CD4-positive, alpha-beta T cell (primary cell): ENCODE measurements around the gene SSH3. TPM values are rescaled to one million over a fixed set of nuclear protein-coding genes. Genes with fewer than 3 reads are reported as not detected.
A peak's percentile ranks its signal among the peaks of the same experiment; 100 is the strongest.

Experiments used
- ATAC-seq: fragments of 200-7000 bp; cut with Tn5 transposase; one replicate; pipeline ENCODE4 v1.10.0; 2022; ENCODE audit warnings: mild to moderate bottlenecking; ENCODE audit not compliant: poor library complexity
- CTCF ChIA-PET: fragments of 350-600 bp; sonication (Branson Sonifier 250); formaldehyde crosslinking; loops from one replicate; lab custom pipeline; 2021; ENCODE audit warnings: antibody characterized with exemption, inconsistent platforms; lab: Charles Lee
- POLR2A ChIA-PET: fragments of 350-600 bp; sonication (Branson Sonifier 250); formaldehyde crosslinking; loops from one replicate; lab custom pipeline; 2021; ENCODE audit warnings: antibody characterized with exemption, inconsistent platforms; lab: Charles Lee
- DNase-seq, 14 experiments: peaks; one replicate each; pipeline ENCODE4 v3.0.0-alpha.2; 2013 to 2020; ENCODE audit warnings: mixed read lengths in 2 of 14
- H3K27ac ChIP-seq, 2 donors: one replicate each; pipeline versions ENCODE4 v1.5.1 to v1.7.0; 2013; ENCODE audit warnings: low read length in 2 of 2, low read depth in 1 of 2, mild to moderate bottlenecking in 1 of 2
- H3K27me3 ChIP-seq, 2 experiments: 1 replicate in 1 of 2; 2 replicates in 1 of 2; pipeline versions ENCODE4 v1.6.1 to v1.7.0; 2013; ENCODE audit warnings: low read length in 2 of 2, control low read depth in 1 of 2, mild to moderate bottlenecking in 1 of 2, moderate library complexity in 1 of 2; ENCODE audit not compliant: insufficient read depth in 2 of 2, control insufficient read depth in 1 of 2
- H3K36me3 ChIP-seq: one replicate; pipeline ENCODE4 v1.6.1; 2013; ENCODE audit warnings: low read length, control low read depth; ENCODE audit not compliant: insufficient read depth
- H3K4me1 ChIP-seq: one replicate; pipeline ENCODE4 v1.6.1; 2013; ENCODE audit warnings: low read length, control low read depth; ENCODE audit not compliant: insufficient read depth
- H3K4me3 ChIP-seq: one replicate; pipeline ENCODE4 v1.5.1; 2013; ENCODE audit warnings: mild to moderate bottlenecking, low read length, moderate library complexity
- H3K9me3 ChIP-seq, 2 experiments: 1 replicate in 1 of 2; 2 replicates in 1 of 2; pipeline versions ENCODE4 v1.6.1 to v1.7.0; 2013; ENCODE audit warnings: low read length in 2 of 2, mild to moderate bottlenecking in 2 of 2, control low read depth in 1 of 2, moderate library complexity in 1 of 2; ENCODE audit not compliant: control insufficient read depth in 1 of 2, insufficient read depth in 1 of 2
- H3K27ac Mint-ChIP-seq: one replicate; pipeline ENCODE4 v1.8.0; 2020; ENCODE audit warnings: mixed read lengths
- H3K27me3 Mint-ChIP-seq: one replicate; pipeline ENCODE4 v1.8.0; 2021; ENCODE audit warnings: mixed read lengths
- H3K36me3 Mint-ChIP-seq: one replicate; pipeline ENCODE4 v1.8.0; 2021; ENCODE audit warnings: low read depth, mixed read lengths
- H3K4me1 Mint-ChIP-seq: one replicate; pipeline ENCODE4 v1.8.0; 2021; ENCODE audit warnings: low read depth, mixed read lengths
- H3K4me3 Mint-ChIP-seq: one replicate; pipeline ENCODE4 v1.8.0; 2020; ENCODE audit warnings: mild to moderate bottlenecking, mixed read lengths
- H3K9me3 Mint-ChIP-seq: one replicate; pipeline ENCODE4 v1.8.0; 2020; ENCODE audit warnings: mixed read lengths
- intact Hi-C, 2 experiments: fragments of 100-400 bp; cut with DNase I in 1 of 2; cut with micrococcal nuclease in 1 of 2; formaldehyde crosslinking; loops; one replicate each; pipeline versions ENCODE4 v1.15.1 to v1.9.0; 2023 to 2025; cut with DNase I, micrococcal nuclease
- total RNA-seq, 174 experiments: library from RNA in 2 of 174; stranded (reverse) in 2 of 174; gene quantifications; one replicate each; pipeline ENCODE4 v1.2.3 and lab custom pipeline; 2021 to 2026
- TF ChIP-seq, protein P1 (sequence below): fragments of 200-600 bp; IDR thresholded peaks from one replicate; pipeline ENCODE4 v1.8.0; 2022; ENCODE audit warnings: antibody characterized with exemption, mild to moderate bottlenecking

SSH3 gene
- total RNA-seq, 2 experiments from 2014 or later, result 8.5 to 8.8 TPM

- Mint-ChIP-seq H3K27me3 (no peaks in the 10 kb centered on the region), H3K9me3 (peaks cover 4% of the 10 kb centered on the region), H3K27ac (peak overlapping the region; percentile 88), H3K4me1 (peaks cover 60% of the 10 kb centered on the region), H3K4me3 (peak overlapping the region; percentile 85), H3K36me3 (peaks cover 85% of the 10 kb centered on the region)
- CTCF ChIA-PET, result interaction anchor here (0.8 to 3.3 kb wide), 4 partner anchors 26 to 90 kb away, joined by 3 to 27 read pairs (median 6); no protein-coding TSS in a partner anchor
- no peak for DNase-seq
- Histone ChIP-seq H3K4me3 (no peak overlapping the region), H3K36me3 (peaks cover 54% of the 10 kb centered on the region), H3K4me1 (peaks cover 61% of the 10 kb centered on the region), H3K27ac (no peak overlapping the region), H3K27me3 (no peaks in the 10 kb centered on the region), H3K9me3 (peaks cover 10 to 14% of the 10 kb centered on the region in 2 experiments)
- TF ChIP-seq, protein P1, sequence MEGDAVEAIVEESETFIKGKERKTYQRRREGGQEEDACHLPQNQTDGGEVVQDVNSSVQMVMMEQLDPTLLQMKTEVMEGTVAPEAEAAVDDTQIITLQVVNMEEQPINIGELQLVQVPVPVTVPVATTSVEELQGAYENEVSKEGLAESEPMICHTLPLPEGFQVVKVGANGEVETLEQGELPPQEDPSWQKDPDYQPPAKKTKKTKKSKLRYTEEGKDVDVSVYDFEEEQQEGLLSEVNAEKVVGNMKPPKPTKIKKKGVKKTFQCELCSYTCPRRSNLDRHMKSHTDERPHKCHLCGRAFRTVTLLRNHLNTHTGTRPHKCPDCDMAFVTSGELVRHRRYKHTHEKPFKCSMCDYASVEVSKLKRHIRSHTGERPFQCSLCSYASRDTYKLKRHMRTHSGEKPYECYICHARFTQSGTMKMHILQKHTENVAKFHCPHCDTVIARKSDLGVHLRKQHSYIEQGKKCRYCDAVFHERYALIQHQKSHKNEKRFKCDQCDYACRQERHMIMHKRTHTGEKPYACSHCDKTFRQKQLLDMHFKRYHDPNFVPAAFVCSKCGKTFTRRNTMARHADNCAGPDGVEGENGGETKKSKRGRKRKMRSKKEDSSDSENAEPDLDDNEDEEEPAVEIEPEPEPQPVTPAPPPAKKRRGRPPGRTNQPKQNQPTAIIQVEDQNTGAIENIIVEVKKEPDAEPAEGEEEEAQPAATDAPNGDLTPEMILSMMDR, result no peak
- intact Hi-C loops, result loop anchor here in 1 of 2 experiments (10.0 kb wide), 1 partner anchor 47 kb away; no protein-coding TSS in a partner anchor
- POLR2A ChIA-PET, result interaction anchor here (0.8 to 5.5 kb wide), 5 partner anchors 12 to 29 kb away, joined by 3 to 61 read pairs (median 4); partner anchors contain the start of gene SSH3
- no peak for ATAC-seq
Observed at GRCh38 chr11:67291481-67292381, 11.6 kb upstream of the SSH3 start.

- H3K4me1 Mint-ChIP-seq, result peaks cover 55% of the 10 kb centered on the region
- H3K4me1 ChIP-seq, result peaks cover 52% of the 10 kb centered on the region
- H3K36me3 Mint-ChIP-seq, result peaks cover 83% of the 10 kb centered on the region
Observed at GRCh38 chr11:67292671-67293070, 10.7 kb upstream of the SSH3 start.

GRCh38 chr11:67293090-67293489, 10.2 kb upstream of the SSH3 start:
- peak; percentile 12 for ATAC-seq
- TF ChIP-seq, protein P1, result no peak
- Histone ChIP-seq H3K36me3 (peaks cover 57% of the 10 kb centered on the region), H3K4me3 (no peak overlapping the region), H3K27ac (no peak overlapping the region), H3K4me1 (peaks cover 48% of the 10 kb centered on the region), H3K9me3 (peaks cover 10 to 14% of the 10 kb centered on the region in 2 experiments), H3K27me3 (no peaks in the 10 kb centered on the region)
- H3K27ac Mint-ChIP-seq, result peak overlapping the region; percentile 88
- peaks cover 52% of the 10 kb centered on the region for H3K4me1 Mint-ChIP-seq
- no peaks in the 10 kb centered on the region for H3K27me3 Mint-ChIP-seq
- intact Hi-C loops, result loop anchor here in 1 of 2 experiments (10.0 kb wide), 1 partner anchor 48 kb away; no protein-coding TSS in a partner anchor
- H3K4me3 Mint-ChIP-seq, result peak overlapping the region; percentile 85
- CTCF ChIA-PET, result interaction anchor here (0.7 to 3.3 kb wide), 5 partner anchors 24 to 108 kb away, joined by 3 to 27 read pairs (median 6); partner anchors contain the start of gene PPP1CA
- peak in 4 of 14 experiments; percentile 27 to 75 (median 72) for DNase-seq
- peaks cover 83% of the 10 kb centered on the region for H3K36me3 Mint-ChIP-seq
- POLR2A ChIA-PET, result interaction anchor here (0.6 to 2.9 kb wide), 7 partner anchors 10 to 96 kb away, joined by 3 to 12 read pairs (median 6); partner anchors contain the start of gene SSH3
- H3K9me3 Mint-ChIP-seq, result peaks cover 7% of the 10 kb centered on the region

More at GRCh38 chr11:67292671-67293070, 10.7 kb upstream of the SSH3 start:
- TF ChIP-seq, protein P1, result no peak
- CTCF ChIA-PET, result interaction anchor here (0.7 to 3.3 kb wide), 6 partner anchors 25 to 109 kb away, joined by 3 to 27 read pairs (median 4); partner anchors contain the start of gene PPP1CA
- Mint-ChIP-seq H3K9me3 (peaks cover 7% of the 10 kb centered on the region), H3K27me3 (no peaks in the 10 kb centered on the region), H3K27ac (peak overlapping the region; percentile 88), H3K4me3 (peak overlapping the region; percentile 85)
- no peaks in the 10 kb centered on the region for H3K27me3 ChIP-seq
- DNase-seq (no peak), ATAC-seq (no peak)
- H3K4me3 ChIP-seq, result no peak overlapping the region
- intact Hi-C loops, result loop anchor here in 1 of 2 experiments (10.0 kb wide), 1 partner anchor 48 kb away; no protein-coding TSS in a partner anchor
- H3K36me3 ChIP-seq, result peaks cover 53% of the 10 kb centered on the region
- no peak overlapping the region for H3K27ac ChIP-seq
- POLR2A ChIA-PET, result interaction anchor here (0.6 to 2.9 kb wide), 5 partner anchors 11 to 81 kb away, joined by 3 to 12 read pairs (median 6); partner anchors contain the start of gene SSH3
- H3K9me3 ChIP-seq, result peaks cover 10 to 14% of the 10 kb centered on the region in 2 experiments
